Esophagus squamous epithelium (tissue), 5 donors: Measurements from ENCODE around the gene FNDC3B. TPM values are rescaled to one million over a fixed set of nuclear protein-coding genes. Genes with fewer than 3 reads are reported as not detected.

ENCODE experiments used
- DNase-seq: peaks from one replicate; lab custom pipeline; 2025; lab: John Stamatoyannopoulos, UW
- H3K27ac ChIP-seq, 4 donors: fragments of 200-600 bp; sonication (generic); one replicate each; pipeline ENCODE4 v1.5.1; 2016 to 2019; ENCODE audit warnings: mild to moderate bottlenecking in 1 of 4
- H3K27me3 ChIP-seq, 4 donors: fragments of 200-600 bp; sonication (generic); 1 replicate in 3 of 4; 2 replicates in 1 of 4; pipeline versions ENCODE4 v1.5.1 to v1.6.0; 2017 to 2021; ENCODE audit warnings: antibody characterized with exemption in 1 of 4
- H3K36me3 ChIP-seq, 3 donors: fragments of 200-600 bp; sonication (generic); one replicate each; pipeline ENCODE4 v1.5.1; 2016 to 2019
- H3K4me1 ChIP-seq, 3 donors: fragments of 200-600 bp; sonication (generic); one replicate each; pipeline ENCODE4 v1.5.1; 2017 to 2019
- H3K4me3 ChIP-seq, 4 donors: fragments of 200-600 bp; sonication (generic); 1 replicate in 3 of 4; 2 replicates in 1 of 4; pipeline ENCODE4 v1.5.1; 2016 to 2019; ENCODE audit warnings: mild to moderate bottlenecking in 2 of 4, moderate library complexity in 1 of 4
- H3K9me3 ChIP-seq, 3 donors: fragments of 200-600 bp; sonication (generic); one replicate each; pipeline ENCODE4 v1.5.1; 2016 to 2019
- CTCF ChIP-seq, 6 experiments: fragments of 450-650 bp in 4 of 6; fragments of 200-600 bp in 2 of 6; sonication (generic) in 2 of 6; IDR thresholded peaks; one replicate each; pipeline ENCODE4 v1.5.1; 2016 to 2019; ENCODE audit warnings: antibody characterized with exemption in 6 of 6, mild to moderate bottlenecking in 4 of 6, moderate library complexity in 4 of 6
- POLR2A ChIP-seq, 4 donors: fragments of 450-650 bp; IDR thresholded peaks; one replicate each; pipeline ENCODE4 v1.6.1; 2017; ENCODE audit warnings: antibody characterized with exemption in 4 of 4, mild to moderate bottlenecking in 4 of 4, moderate library complexity in 3 of 4
- WGBS, 2 donors: methylation state at CpG; one replicate each; pipeline ENCODE4 v1.1.5; 2018; 5-methylcytosine and 5-hydroxymethylcytosine counted together
- intact Hi-C: fragments of 100-400 bp; cut with DNase I; formaldehyde crosslinking; loops from one replicate; pipeline ENCODE4 v1.15.0; 2022
- total RNA-seq, 4 donors: library from RNA; depleted of rRNA; stranded (reverse); fragments of >200 nt; gene quantifications; one replicate each; pipeline ENCODE4 v1.1.0, GENCODE V29; 2016
- donor health status: DM: yes; HTN: yes; CAD: no.

FNDC3B gene
- total RNA-seq, 4 donors from 2014 or later: 7.7 to 44.3 (median 20.4) TPM

DNA sequence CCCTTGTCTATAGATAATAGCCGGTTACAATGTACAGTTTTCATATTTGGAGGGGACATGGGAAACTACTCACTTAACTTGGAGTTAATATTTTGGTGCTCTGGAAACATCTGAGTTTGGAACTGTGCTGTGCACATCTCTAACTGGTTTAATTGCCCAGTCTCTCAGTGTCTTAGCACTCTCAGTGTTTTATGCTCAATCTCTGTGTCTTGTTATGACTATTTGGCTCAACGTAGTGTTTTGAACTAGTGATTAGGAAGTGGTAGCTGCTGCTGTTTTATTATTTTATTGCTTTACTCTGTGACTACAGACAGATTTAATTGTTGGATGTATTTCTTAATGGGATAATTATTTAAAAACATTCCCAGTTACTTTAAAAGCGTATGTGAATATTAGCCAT is 17.0 kb downstream of the FNDC3B start:
- intact Hi-C loops: no loop called here
- peaks cover 0 to 7% (median 0%) of the 10 kb centered on the region in 3 donors for H3K36me3 ChIP-seq
- no peaks in the 10 kb centered on the region for H3K9me3 ChIP-seq
- no peak overlapping the region for H3K4me3 ChIP-seq
- peak overlapping the region in 1 of 4 donors; percentile 38 for H3K27ac ChIP-seq
- whole genome bisulfite sequencing, 2 donors: 74 to 81% methylated on average over 3 of the region's 3 CpGs
- no peak for DNase-seq
- peaks cover 4 to 54% (median 33%) of the 10 kb centered on the region in 3 donors for H3K4me1 ChIP-seq
- no peaks in the 10 kb centered on the region for H3K27me3 ChIP-seq
- TF ChIP-seq CTCF (IDR thresholded peaks at IDR 0.05) (no peak), POLR2A (IDR thresholded peaks at IDR 0.05) (no peak)

- TF ChIP-seq CTCF (IDR thresholded peaks at IDR 0.05) (no peak), POLR2A (IDR thresholded peaks at IDR 0.05) (no peak)
- H3K4me3 ChIP-seq: no peak overlapping the region
- peaks cover 6 to 60% (median 34%) of the 10 kb centered on the region in 3 donors for H3K4me1 ChIP-seq
- intact Hi-C loops: no loop called here
- DNase-seq: no peak
- peaks cover 0 to 5% (median 0%) of the 10 kb centered on the region in 3 donors for H3K36me3 ChIP-seq
- H3K27me3 ChIP-seq: no peaks in the 10 kb centered on the region
- H3K27ac ChIP-seq: peak overlapping the region in 1 of 4 donors; percentile 38
- H3K9me3 ChIP-seq: no peaks in the 10 kb centered on the region
- 56 to 69% methylated on average over 3 of the region's 3 CpGs for WGBS, 2 donors
Observed at GRCh38 chr3:172057059-172057458, 17.7 kb downstream of the FNDC3B start.

GRCh38 chr3:172057624-172058327 is 18.4 kb downstream of the FNDC3B start:
- Histone ChIP-seq H3K4me1 (peaks cover 10 to 67% (median 38%) of the 10 kb centered on the region in 3 donors), H3K36me3 (no peaks in the 10 kb centered on the region), H3K27me3 (no peaks in the 10 kb centered on the region), H3K27ac (no peak overlapping the region), H3K4me3 (no peak overlapping the region), H3K9me3 (no peaks in the 10 kb centered on the region)
- 56 to 62% methylated on average over 3 of the region's 3 CpGs for WGBS, 2 donors
- no peak for DNase-seq
- TF ChIP-seq CTCF (IDR thresholded peaks at IDR 0.05) (no peak), POLR2A (IDR thresholded peaks at IDR 0.05) (no peak)
- intact Hi-C loops: no loop called here

GRCh38 chr3:172059532-172059931 is 20.2 kb downstream of the FNDC3B start:
- Histone ChIP-seq H3K9me3 (no peaks in the 10 kb centered on the region), H3K4me1 (peaks cover 10 to 57% (median 33%) of the 10 kb centered on the region in 3 donors), H3K27ac (no peak overlapping the region), H3K36me3 (no peaks in the 10 kb centered on the region), H3K4me3 (no peak overlapping the region), H3K27me3 (no peaks in the 10 kb centered on the region)
- intact Hi-C loops: no loop called here
- TF ChIP-seq POLR2A (IDR thresholded peaks at IDR 0.05): no peak
- TF ChIP-seq CTCF (IDR thresholded peaks at IDR 0.05): no peak
- no peak for DNase-seq
- WGBS, 2 donors: 71 to 72% methylated on average over 3 of the region's 3 CpGs

GRCh38 chr3:172060234-172060633 is 20.9 kb downstream of the FNDC3B start:
- WGBS, 2 donors: 54 to 81% methylated on average over 1 of the region's 1 CpG
- Histone ChIP-seq H3K9me3 (no peaks in the 10 kb centered on the region), H3K36me3 (no peaks in the 10 kb centered on the region), H3K27ac (no peak overlapping the region), H3K27me3 (no peaks in the 10 kb centered on the region), H3K4me3 (no peak overlapping the region), H3K4me1 (peaks cover 11 to 55% (median 33%) of the 10 kb centered on the region in 3 donors)
- intact Hi-C loops: no loop called here
- DNase-seq: no peak
- TF ChIP-seq POLR2A (IDR thresholded peaks at IDR 0.05) (no peak), CTCF (IDR thresholded peaks at IDR 0.05) (no peak)
